Smooth muscle cell (in vitro differentiated cells): ENCODE measurements around the gene DPF3. TPM values are rescaled to one million over a fixed set of nuclear protein-coding genes. Genes with fewer than 3 reads are reported as not detected.

ENCODE experiments used
- DNase-seq: peaks from one replicate; lab custom pipeline; 2025; ENCODE audit not compliant: unreplicated experiment; lab: John Stamatoyannopoulos, UW
- H2AFZ ChIP-seq: fragments of 200-600 bp; sonication (generic); 2 replicates; pipeline ENCODE4 v1.6.0; 2016; ENCODE audit warnings: antibody characterized with exemption, low read depth, mild to moderate bottlenecking
- H3F3A ChIP-seq: fragments of 200-600 bp; sonication (generic); 2 replicates; pipeline ENCODE4 v1.6.0; 2017; ENCODE audit warnings: antibody characterized with exemption, low read depth
- H3K27ac ChIP-seq: fragments of 200-600 bp; sonication (generic); 2 replicates; pipeline ENCODE4 v1.5.1; 2016; ENCODE audit warnings: low read depth, mild to moderate bottlenecking
- H3K27me3 ChIP-seq: fragments of 200-600 bp; sonication (generic); 2 replicates; pipeline ENCODE4 v1.6.1; 2016; ENCODE audit warnings: low read depth, mild to moderate bottlenecking
- H3K36me3 ChIP-seq: fragments of 200-600 bp; sonication (generic); 2 replicates; pipeline ENCODE4 v1.5.1; 2016; ENCODE audit warnings: low read depth
- H3K4me1 ChIP-seq: fragments of 200-600 bp; sonication (generic); 2 replicates; pipeline ENCODE4 v1.5.1; 2016; ENCODE audit warnings: low read depth
- H3K4me2 ChIP-seq: fragments of 200-600 bp; sonication (generic); 2 replicates; pipeline ENCODE4 v1.6.0; 2016; ENCODE audit warnings: mild to moderate bottlenecking
- H3K4me3 ChIP-seq: fragments of 200-600 bp; sonication (generic); 2 replicates; pipeline ENCODE4 v1.5.1; 2016; ENCODE audit warnings: mild to moderate bottlenecking
- H3K79me2 ChIP-seq: fragments of 200-600 bp; sonication (generic); 2 replicates; pipeline ENCODE4 v1.6.0; 2016; ENCODE audit warnings: low read depth, mild to moderate bottlenecking
- H3K9ac ChIP-seq: fragments of 200-600 bp; sonication (generic); 2 replicates; pipeline ENCODE4 v1.6.0; 2016; ENCODE audit warnings: low read depth
- H3K9me3 ChIP-seq: fragments of 200-600 bp; sonication (generic); replicated peaks from 2 replicates; pipeline ENCODE4 v1.5.1; 2016; ENCODE audit warnings: low read depth
- H4K20me1 ChIP-seq: fragments of 200-600 bp; sonication (generic); 2 replicates; pipeline ENCODE4 v1.6.0; 2016; ENCODE audit warnings: low read depth
- WGBS: methylation state at CpG from one replicate; pipeline ENCODE4 v1.1.7; 2016; ENCODE audit warnings: low lambda C conversion rate; 5-methylcytosine and 5-hydroxymethylcytosine counted together
- polyA plus RNA-seq: library from polyadenylated mRNA; unstranded; fragments of >200 nt; fragmentation: Nextera tagmentation; extraction: Ambion mirVana; gene quantifications from 2 replicates; pipeline ENCODE4 v1.2.1, GENCODE V29; 2016
- total RNA-seq: library from RNA; depleted of rRNA; stranded (reverse); fragments of >200 nt; gene quantifications from 2 replicates; pipeline ENCODE4 v1.2.3, GENCODE V29; 2014
- TF ChIP-seq, protein P1 (sequence below): fragments of 200-600 bp; sonication (generic); IDR thresholded peaks from 2 replicates; pipeline ENCODE4 v1.5.1; 2017; ENCODE audit warnings: borderline replicate concordance, mild to moderate bottlenecking, antibody characterized with exemption; ENCODE audit not compliant: insufficient read depth, poor library complexity, severe bottlenecking

Gene DPF3
- total and polyA plus RNA-seq, 2 experiments from 2014 or later: 4.9 to 12.6 TPM

DNA sequence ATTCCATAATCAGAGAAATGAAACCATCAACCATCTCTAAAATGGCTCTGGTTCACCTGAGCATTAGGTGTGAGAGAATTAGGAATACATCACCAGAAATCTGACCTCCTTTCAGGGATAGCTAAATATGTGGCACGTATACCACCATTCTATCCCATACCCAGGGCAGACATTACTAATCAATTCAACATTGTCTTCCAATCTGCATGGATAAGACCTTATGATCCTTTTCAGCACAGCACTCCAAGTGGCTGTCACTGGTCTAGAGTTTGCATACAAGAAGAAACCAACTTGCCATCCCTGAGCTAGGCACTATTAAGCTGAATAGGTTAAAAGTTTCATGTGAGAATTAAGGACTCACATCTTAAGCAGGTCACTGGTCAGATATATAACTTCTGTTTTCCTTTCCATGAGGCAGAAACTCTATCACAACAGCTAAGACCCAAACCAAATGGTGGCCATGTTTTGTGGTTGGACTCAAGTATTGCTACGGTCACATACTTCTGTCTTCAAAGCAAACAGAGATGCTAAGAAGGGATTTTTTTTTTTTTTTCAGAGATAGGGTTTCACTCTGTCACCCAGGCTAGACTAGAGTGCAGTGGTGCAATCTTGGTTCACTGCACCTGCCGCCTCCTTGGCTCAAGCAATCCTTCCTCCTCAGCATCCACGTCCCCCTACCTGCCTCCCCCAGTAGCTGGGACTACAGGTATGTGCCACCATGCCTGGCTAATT is 249.0 kb downstream of the DPF3 start:
- peak overlapping the region; percentile 94 for H3K27ac ChIP-seq
- no peaks in the 10 kb centered on the region for H3K4me1 ChIP-seq
- H3K79me2 ChIP-seq: no peaks in the 10 kb centered on the region
- no peaks in the 10 kb centered on the region for H4K20me1 ChIP-seq
- 86% methylated on average over 4 of the region's 4 CpGs for WGBS
- H3K4me2 ChIP-seq: no peak overlapping the region
- no peaks in the 10 kb centered on the region for H3F3A ChIP-seq
- no peak overlapping the region for H2AFZ ChIP-seq
- no peaks in the 10 kb centered on the region for H3K36me3 ChIP-seq
- TF ChIP-seq, protein P1, sequence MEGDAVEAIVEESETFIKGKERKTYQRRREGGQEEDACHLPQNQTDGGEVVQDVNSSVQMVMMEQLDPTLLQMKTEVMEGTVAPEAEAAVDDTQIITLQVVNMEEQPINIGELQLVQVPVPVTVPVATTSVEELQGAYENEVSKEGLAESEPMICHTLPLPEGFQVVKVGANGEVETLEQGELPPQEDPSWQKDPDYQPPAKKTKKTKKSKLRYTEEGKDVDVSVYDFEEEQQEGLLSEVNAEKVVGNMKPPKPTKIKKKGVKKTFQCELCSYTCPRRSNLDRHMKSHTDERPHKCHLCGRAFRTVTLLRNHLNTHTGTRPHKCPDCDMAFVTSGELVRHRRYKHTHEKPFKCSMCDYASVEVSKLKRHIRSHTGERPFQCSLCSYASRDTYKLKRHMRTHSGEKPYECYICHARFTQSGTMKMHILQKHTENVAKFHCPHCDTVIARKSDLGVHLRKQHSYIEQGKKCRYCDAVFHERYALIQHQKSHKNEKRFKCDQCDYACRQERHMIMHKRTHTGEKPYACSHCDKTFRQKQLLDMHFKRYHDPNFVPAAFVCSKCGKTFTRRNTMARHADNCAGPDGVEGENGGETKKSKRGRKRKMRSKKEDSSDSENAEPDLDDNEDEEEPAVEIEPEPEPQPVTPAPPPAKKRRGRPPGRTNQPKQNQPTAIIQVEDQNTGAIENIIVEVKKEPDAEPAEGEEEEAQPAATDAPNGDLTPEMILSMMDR: no peak
- no peaks in the 10 kb centered on the region for H3K27me3 ChIP-seq
- H3K9ac ChIP-seq: no peak overlapping the region
- H3K9me3 ChIP-seq: no peaks in the 10 kb centered on the region
- no peak overlapping the region for H3K4me3 ChIP-seq
- DNase-seq: no peak

DNA sequence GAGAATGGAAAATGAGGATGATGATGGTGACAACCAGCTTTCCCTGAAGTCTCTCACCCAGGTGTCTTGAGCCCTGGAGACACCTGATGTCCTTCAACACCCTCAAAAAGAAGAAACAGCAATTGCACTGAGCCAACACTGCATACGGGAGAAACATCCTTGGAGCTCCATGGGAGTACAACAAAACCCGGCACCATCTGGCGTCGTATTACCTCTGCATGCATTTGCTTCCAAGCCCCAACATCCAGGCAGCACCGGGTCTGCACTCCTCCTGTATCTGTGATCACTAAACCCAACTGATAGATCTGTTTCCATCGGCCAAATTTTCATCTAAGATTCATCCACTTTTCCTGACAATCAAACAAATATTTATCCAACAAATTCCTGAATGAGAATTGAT is 249.9 kb downstream of the DPF3 start:
- TF ChIP-seq, protein P1: no peak
- 91% methylated on average over 6 of the region's 6 CpGs for WGBS
- Histone ChIP-seq H3K27me3 (no peaks in the 10 kb centered on the region), H3F3A (no peaks in the 10 kb centered on the region), H3K79me2 (no peaks in the 10 kb centered on the region), H3K36me3 (no peaks in the 10 kb centered on the region), H3K4me2 (peak overlapping the region; percentile 61), H3K4me3 (no peak overlapping the region), H2AFZ (no peak overlapping the region), H3K9me3 (no peaks in the 10 kb centered on the region), H3K27ac (peak overlapping the region; percentile 94), H4K20me1 (no peaks in the 10 kb centered on the region), H3K4me1 (no peaks in the 10 kb centered on the region), H3K9ac (peak overlapping the region; percentile 56)
- no peak for DNase-seq

DNA sequence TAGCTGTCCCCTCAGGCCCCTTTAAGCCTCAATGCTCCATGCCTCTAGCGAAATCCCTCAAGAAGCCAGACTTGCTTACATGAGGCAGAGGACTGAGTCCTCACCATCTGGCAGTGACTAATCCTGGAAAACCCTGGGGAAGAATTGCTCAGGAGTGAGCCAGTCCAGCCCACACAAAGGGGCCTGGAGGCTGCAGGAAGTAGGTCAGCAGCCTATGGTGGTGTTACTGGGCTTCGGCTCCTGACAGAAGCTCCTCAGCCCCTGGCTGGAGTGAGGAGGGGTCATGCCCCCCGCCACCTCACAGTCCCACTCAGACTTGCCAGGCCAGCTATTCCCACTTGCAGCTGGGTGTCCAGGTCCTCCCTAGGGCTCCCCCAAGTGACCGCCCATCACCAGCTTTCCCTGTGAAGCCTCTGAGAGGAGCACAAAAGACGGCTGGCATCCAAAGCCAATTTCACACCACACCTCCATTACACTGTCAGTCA is 250.5 kb downstream of the DPF3 start:
- no peaks in the 10 kb centered on the region for H3F3A ChIP-seq
- no peaks in the 10 kb centered on the region for H3K27me3 ChIP-seq
- H4K20me1 ChIP-seq: no peaks in the 10 kb centered on the region
- H3K27ac ChIP-seq: peak overlapping the region; percentile 94
- H3K79me2 ChIP-seq: no peaks in the 10 kb centered on the region
- H3K4me3 ChIP-seq: no peak overlapping the region
- DNase-seq: peak; percentile 34
- H2AFZ ChIP-seq: peak overlapping the region; percentile 8
- TF ChIP-seq, protein P1: no peak
- H3K9me3 ChIP-seq: no peaks in the 10 kb centered on the region
- WGBS: 13% methylated on average over 5 of the region's 5 CpGs
- peak overlapping the region; percentile 61 for H3K4me2 ChIP-seq
- H3K36me3 ChIP-seq: no peaks in the 10 kb centered on the region
- peak overlapping the region; percentile 56 for H3K9ac ChIP-seq
- H3K4me1 ChIP-seq: no peaks in the 10 kb centered on the region
